Fibroblast of skin of abdomen (primary cell): ENCODE measurements around the gene CCL27.

Experiments used
- DNase-seq: peaks from one replicate; pipeline ENCODE4 v3.0.0-alpha.2; 2013

CCL27 gene

GRCh38 chr9:34684145-34684544 is 21.7 kb upstream of the CCL27 start:
- no peak for DNase-seq

GRCh38 chr9:34675869-34676268 is 13.4 kb upstream of the CCL27 start:
- DNase-seq: no peak

GRCh38 chr9:34675048-34675714 is 12.7 kb upstream of the CCL27 start:
- DNase-seq: peak; percentile 68

GRCh38 chr9:34674440-34674839 is 12.0 kb upstream of the CCL27 start:
- DNase-seq: no peak

DNA sequence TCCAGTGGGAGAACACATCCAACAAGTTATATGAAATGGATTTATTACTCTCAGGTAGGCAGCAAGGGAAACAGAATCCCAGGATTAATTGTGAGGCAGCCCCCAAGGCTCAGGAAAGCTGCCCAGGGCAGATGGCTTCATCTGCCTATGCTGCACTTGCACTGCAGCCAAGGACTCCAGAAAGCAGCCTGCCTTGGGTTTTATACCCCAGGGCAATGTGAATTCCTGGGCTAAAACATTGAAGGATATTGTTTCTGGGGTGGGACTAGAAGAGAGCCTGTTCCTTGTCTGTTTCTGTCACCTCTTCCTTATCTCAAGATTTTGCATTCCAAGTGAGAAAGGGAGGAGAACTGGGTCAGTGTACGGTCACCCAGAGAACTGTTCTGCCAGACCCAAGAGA is 8.8 kb upstream of the CCL27 start:
- DNase-seq: no peak

GRCh38 chr9:34669809-34670562 is 7.5 kb upstream of the CCL27 start:
- no peak for DNase-seq

DNA sequence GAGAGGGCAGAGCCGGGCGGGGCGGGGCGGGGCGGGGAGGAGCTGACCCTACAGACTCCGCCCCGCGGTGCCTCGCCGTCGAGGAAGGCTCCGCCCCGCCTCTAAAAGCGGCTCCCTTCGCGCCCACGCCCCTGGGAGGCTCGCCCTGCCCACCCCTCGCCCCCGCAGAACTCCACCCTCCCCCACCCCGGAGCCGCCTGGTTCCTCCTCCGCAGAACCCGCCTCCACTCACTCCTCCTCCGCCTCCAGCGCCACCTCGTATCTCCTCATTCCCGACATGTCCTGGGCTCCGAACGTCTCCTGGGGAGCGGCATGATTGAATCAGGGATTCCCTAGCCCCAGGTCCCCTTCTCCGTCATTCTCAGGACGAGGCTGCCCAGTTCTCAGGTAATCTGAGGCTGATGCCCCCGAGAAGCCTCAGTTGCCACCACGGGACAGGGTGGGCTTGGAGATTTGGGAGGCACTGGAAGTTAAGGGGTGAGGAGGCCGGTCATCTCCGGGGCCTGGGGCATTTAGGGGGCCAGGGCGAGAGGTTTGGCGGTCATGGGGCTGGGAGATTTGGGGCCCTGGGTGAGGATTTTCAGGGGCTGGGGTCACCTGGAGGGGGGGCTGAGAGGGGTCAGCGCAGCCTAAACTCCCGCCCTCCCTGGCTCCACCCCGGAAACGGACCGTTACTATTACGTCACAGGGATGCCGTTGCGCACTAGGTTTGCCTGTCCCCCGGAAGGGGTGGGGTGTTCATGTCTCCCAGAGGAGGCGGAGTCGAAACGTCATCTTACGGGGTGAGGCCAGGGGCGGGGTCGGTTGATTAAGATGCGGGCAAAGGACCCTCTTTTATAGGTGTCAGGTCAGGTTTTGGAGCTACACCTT is 3.2 kb upstream of the CCL27 start:
- peak; percentile 95 for DNase-seq

GRCh38 chr9:34665067-34665380 is 2.6 kb upstream of the CCL27 start:
- DNase-seq: no peak

GRCh38 chr9:34664281-34665066 is 2.0 kb upstream of the CCL27 start:
- peak; percentile 64 for DNase-seq

DNA sequence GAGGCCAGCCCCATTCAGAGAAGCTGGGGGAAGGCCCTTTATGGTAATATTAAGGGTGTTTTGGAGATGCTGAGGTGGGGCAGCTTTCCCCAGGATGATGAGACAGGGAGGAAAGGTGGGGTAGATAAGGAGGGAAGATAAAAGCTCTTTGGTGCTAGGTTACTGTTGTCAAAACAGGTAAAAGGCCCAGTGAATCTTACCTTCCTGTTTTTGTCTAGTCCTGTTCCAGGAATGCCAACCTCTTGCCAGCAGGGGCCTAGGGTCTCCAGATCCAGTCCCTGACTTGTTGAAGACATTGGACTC is 797 bp upstream of the CCL27 start:
- no peak for DNase-seq

DNA sequence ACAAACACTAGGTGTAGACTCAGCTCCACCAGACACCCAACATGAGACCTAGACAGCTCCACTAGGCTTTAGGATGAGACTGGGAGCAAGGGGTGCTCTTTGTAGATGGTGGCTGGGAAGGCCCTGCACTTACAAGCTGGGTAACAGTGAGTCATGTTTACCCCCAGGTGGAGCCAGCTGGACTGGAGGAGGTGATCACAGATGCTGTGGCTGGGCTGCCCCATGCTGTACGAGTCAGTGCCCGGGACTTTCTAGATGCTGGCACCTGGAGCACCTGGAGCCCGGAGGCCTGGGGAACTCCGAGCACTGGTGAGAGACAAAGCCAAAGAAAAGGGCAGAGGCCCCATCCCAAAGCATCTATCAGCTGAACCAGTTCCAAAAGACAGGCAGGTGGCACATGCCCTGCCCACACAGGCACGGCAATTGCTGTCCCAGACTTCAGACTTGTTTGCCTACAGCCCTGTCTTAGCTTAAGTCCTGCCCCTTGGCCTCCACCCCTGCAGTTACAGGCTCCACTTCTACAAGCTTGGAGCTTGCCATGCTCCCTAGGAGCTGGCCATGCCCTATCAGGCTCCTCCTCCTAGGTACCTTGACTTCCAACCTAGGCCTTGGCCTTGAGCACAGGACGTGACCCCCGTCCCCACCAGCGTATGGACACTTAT is 2.7 kb downstream of the CCL27 start:
- DNase-seq: no peak

- no peak for DNase-seq
Measured at GRCh38 chr9:34658461-34658860, 4.0 kb downstream of the CCL27 start.

- DNase-seq: no peak
Measured at GRCh38 chr9:34656992-34657391, 5.5 kb downstream of the CCL27 start.

GRCh38 chr9:34655394-34655793 is 7.1 kb downstream of the CCL27 start:
- DNase-seq: no peak

DNA sequence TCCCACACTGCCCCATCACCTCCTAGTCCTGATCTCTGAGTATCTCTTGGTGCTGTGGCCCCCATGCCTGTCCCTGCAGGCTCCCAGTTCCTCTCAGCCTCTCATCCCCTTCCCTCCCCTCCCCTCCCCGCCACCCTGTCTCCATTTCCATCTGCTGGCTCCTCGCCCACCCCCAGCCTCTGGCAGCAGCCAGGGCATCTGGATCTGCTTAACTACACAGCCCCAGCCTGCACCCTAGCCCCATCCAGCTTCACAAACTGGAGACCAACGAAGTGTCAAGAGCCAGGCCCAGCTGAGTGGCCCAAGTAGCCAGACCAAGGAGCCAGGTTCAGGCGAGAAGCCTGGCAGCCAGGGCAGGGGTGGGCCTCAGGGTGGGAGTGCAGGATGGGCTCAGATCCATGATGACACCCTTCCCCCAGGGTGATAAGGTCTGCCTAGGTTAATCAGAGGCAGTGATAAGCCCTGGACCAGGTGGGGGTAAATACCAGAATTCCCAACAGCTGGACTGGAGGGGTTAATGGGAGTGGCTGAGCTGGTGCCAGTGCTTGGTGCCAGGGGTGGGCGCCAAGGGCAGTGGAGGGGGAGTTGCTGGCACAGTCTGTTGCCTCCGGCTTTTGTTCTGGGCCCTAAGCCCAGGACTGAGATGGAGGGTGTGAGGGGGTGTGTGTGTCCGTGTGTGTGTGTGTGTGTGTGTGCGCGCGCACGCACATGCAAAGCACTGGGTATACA is 8.0 kb downstream of the CCL27 start:
- peak; percentile 88 for DNase-seq

- DNase-seq: peak; percentile 68
Measured at GRCh38 chr9:34653151-34654072, 9.0 kb downstream of the CCL27 start.

GRCh38 chr9:34652602-34653000 is 9.9 kb downstream of the CCL27 start:
- no peak for DNase-seq

GRCh38 chr9:34651876-34652601 is 10.4 kb downstream of the CCL27 start, which contains the start of gene IL11RA:
IL11RA (plus strand) TSS chr9:34652185; CDS start chr9:34655218, 3,033 bp downstream.
- peak; percentile 82 for DNase-seq

- no peak for DNase-seq
Measured at GRCh38 chr9:34651321-34651720, 11.1 kb downstream of the CCL27 start.

DNA sequence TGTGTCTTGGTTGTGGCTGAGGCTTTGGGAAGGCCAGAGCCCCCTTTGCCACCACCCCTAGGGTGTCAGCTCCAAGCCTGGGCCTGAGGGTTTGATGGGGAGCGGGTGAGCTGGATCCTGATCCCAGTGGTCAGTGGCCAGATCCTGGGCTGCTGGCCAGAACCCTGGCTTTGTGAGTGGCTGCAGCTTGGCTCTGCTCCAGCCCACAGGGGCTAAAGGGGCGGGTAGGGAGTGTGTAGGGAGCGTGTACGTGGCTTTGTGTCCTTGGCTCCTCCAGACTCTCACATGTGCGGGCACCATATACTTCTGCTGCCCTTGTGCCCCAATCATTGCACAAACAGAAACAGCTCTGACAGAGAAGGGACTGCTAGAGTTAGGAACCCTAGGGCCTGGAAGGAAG is 11.6 kb downstream of the CCL27 start:
- no peak for DNase-seq
